ENCODE results near the gene CASZ1.

CASZ1 gene

DNA sequence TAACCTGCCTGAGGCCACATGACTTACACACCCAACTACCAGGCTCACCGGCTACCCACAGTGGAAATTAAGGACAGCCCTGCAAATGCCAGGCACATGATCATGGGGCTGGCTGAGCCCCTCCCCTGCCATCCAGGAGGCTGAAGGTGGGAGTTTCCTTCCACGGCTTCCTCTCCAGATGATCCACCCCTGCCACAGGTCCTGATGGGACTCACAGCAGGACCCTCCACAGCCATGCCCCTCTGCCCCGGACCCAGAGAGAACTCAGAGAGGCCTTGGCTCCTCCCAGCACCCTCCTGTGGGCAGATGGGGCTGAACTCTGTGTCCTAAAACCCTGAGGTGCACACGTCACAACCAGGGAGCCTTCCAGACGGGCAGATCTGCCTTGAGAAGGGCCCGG lies 29.1 kb upstream of the CASZ1 start:
- DNase-seq (ENCODE audit: insufficient read length, low spot score) (no peak), FAIRE-seq (no peak)

DNA sequence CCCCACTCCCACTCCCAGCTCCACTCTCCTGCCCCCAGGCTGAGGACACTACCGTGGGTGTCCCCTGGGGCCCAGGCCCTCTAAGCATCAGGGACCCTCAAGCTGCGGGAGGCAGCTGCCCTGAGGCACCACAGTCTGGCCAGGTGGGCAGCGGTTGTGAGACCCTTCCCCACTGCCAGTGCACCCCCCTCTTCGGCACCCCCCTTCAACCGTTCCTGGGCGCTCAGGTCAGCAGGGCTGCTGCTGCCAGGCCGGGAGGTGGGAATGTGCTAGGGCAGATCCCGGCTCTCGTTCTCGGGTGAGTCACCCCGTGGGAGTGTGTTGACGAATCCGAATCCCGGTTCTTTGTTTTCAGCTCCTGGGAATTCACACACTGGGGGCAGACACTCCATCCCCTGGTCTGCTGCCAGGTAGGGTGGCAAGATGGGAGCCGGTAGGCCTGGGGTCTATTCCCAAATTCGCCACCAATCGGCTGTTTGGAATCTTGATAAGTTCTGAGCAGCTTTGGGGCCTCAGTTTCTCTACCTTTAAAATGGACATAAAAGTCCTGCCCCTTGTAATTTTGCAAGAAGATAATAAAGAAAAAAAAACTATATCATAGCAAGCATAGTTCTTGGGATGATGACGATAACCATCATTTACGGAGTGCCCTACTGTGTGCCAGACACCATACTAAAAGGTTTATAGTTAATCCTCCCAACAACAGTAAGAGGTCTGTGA lies 28.5 kb upstream of the CASZ1 start:
- FAIRE-seq = peak; percentile 84
- peak; percentile 77 for DNase-seq (ENCODE audit: insufficient read length, low spot score)

- DNase-seq (ENCODE audit: insufficient read length, low spot score) (no peak), FAIRE-seq (no peak)
Measured at GRCh38 chr1:10823000-10823401, 26.6 kb upstream of the CASZ1 start.

- DNase-seq (ENCODE audit: insufficient read length, low spot score) = no peak
- no peak for FAIRE-seq
Measured at GRCh38 chr1:10821388-10821787, 24.9 kb upstream of the CASZ1 start.

- DNase-seq (ENCODE audit: insufficient read length, low spot score) (no peak), FAIRE-seq (no peak)
Measured at GRCh38 chr1:10820422-10820821, 24.0 kb upstream of the CASZ1 start.

DNA sequence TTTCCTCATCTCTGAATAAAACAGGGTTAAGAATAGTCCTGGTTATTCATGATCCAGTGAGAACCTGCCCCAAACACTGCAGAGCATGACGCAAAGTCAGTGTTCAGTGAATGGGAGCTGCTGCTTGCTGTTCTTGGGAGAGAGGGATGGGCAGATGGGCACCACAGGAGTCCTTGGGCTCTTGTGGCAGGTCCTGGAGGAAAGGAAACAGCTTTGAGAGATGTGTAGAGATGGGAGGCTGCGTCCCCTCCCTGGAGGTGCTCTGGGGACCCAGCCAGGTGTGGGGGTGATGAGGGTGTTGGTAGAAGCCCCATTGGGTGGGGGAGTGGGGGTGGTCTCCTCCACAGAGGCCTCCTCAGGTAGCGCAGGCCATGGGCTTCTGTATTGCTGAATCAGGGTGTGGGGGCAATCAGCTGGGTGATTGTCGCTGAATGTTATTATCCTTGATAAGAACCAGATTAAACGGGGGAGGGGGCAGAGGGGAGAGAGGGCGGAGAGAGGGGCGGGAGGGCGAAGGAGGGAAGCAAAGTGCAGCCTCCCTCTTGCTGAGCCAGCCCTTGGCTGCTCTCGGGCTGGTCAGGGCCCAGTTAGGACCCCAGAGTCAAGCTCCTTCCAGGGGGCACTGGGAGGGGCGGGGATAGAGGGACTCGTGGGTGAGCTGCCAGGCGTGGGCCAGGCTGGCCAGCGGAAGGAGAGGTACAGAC lies 22.9 kb upstream of the CASZ1 start:
- no peak for FAIRE-seq

GRCh38 chr1:10818262-10819197 lies 22.1 kb upstream of the CASZ1 start:
- DNase-seq (ENCODE audit: insufficient read length, low spot score) (no peak), FAIRE-seq (no peak)

More for the DNA sequence above, 22.9 kb upstream of the CASZ1 start:
- DNase-seq (ENCODE audit: insufficient read length, low spot score) = no peak

DNA sequence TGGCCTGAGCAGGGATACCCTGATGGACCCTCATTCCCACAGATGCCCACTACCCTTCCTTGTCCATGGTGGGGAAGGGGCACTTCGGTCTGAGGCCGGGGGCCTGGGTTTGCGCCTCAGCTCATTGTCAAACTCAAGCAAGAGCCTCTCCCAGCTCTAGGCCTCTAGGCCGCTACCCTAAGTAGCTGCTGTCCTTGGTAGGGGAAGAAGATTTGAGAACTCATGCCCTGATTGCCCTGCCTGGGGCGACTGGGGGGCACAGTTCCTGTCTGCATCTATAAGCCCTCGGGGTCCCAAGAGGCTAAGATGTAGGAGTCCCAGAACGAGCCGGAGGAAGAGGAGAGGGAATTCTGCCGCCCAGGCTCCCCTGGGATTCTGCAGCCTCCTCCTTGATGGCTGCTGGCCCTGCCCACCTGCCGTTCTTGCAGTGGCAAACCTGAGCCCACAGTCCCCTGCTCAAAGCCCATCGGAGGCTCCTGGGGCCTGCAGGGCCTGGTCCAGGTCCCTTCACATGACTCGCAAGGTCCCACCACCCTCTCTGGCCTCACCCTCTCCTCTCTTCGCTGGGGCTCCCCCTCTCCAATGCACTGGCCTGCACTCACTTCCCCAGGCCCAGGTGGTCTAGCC lies 20.4 kb upstream of the CASZ1 start:
- DNase-seq (ENCODE audit: insufficient read length, low spot score) (no peak), FAIRE-seq (no peak)

GRCh38 chr1:10816233-10816632 lies 19.8 kb upstream of the CASZ1 start:
- FAIRE-seq (no peak), DNase-seq (ENCODE audit: insufficient read length, low spot score) (no peak)

- FAIRE-seq = no peak
- DNase-seq (ENCODE audit: insufficient read length, low spot score) = no peak
Measured at GRCh38 chr1:10815858-10816195, 19.4 kb upstream of the CASZ1 start.

GRCh38 chr1:10814976-10815857 lies 18.8 kb upstream of the CASZ1 start:
- DNase-seq (ENCODE audit: insufficient read length, low spot score) (no peak), FAIRE-seq (no peak)

DNA sequence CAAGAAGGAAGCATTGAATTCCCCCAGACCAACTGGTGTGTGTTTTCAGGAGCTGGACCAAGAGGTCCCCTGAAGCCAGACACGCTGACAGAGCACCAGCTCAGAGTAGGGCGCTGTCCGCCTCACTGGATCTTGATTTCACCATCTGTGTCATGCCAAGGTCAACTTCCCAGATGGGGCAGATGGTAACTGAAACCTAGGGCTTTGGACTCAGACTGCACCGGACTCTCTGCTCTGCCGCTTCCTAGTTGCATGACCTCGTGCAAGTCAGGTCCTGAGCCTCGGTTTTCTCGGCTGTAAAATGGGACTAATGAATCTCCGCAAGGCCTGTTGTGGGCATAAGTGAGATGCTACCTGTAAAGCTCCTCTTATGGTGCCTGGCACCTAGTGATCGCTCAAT lies 17.9 kb upstream of the CASZ1 start:
- no peak for DNase-seq (ENCODE audit: insufficient read length, low spot score)
- FAIRE-seq = no peak

GRCh38 chr1:10813799-10814198 lies 17.4 kb upstream of the CASZ1 start:
- FAIRE-seq (no peak), DNase-seq (ENCODE audit: insufficient read length, low spot score) (no peak)

DNA sequence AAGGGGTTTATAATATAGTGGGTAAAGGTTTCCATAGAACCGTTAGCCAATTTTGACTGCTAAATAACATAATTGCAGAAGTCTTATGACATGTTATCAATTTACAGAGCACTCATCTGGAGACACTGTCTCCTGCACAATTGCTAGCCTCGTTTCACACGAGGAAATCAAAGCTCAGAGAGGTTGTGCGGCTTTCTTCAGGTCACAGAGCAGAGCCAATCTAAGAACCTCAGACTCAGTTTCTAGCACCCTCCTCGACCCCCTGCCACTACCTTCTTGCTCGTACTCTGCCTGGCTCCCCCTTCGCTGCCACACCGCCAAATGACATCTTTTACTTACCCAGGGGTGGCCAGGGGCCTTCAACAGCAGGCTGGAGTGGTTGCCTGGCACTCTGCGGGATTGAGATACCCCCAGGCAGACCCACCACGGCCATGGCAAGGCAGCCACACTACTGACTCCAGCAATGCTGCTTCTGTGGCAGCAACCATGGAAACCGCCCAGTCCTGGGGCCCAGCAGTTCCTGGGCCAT lies 16.0 kb upstream of the CASZ1 start:
- DNase-seq (ENCODE audit: insufficient read length, low spot score) = no peak
- no peak for FAIRE-seq

- no peak for DNase-seq (ENCODE audit: insufficient read length, low spot score)
- no peak for FAIRE-seq
Measured at GRCh38 chr1:10808441-10808840, 12.0 kb upstream of the CASZ1 start.

DNA sequence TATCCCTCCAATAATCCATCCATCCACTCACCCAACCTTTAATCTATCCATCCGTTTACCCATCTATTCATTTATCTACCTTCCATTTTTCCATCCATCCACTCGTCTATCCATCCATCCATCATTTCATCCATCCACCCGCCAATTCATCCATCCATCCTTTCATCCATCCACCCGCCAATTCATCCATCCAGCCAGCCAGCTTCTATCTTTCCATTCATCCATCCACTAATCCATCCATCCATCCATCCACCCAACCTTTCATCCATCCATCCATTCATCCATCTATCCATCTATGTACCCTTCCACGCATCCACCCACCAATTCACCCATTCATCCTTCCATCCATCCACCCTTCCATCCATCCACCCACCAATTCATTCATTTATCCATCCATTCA lies 10.5 kb upstream of the CASZ1 start:
- no peak for DNase-seq (ENCODE audit: insufficient read length, low spot score)
- no peak for FAIRE-seq

- DNase-seq (ENCODE audit: insufficient read length, low spot score) (no peak), FAIRE-seq (no peak)
Measured at GRCh38 chr1:10803971-10804820, 7.8 kb upstream of the CASZ1 start.

DNA sequence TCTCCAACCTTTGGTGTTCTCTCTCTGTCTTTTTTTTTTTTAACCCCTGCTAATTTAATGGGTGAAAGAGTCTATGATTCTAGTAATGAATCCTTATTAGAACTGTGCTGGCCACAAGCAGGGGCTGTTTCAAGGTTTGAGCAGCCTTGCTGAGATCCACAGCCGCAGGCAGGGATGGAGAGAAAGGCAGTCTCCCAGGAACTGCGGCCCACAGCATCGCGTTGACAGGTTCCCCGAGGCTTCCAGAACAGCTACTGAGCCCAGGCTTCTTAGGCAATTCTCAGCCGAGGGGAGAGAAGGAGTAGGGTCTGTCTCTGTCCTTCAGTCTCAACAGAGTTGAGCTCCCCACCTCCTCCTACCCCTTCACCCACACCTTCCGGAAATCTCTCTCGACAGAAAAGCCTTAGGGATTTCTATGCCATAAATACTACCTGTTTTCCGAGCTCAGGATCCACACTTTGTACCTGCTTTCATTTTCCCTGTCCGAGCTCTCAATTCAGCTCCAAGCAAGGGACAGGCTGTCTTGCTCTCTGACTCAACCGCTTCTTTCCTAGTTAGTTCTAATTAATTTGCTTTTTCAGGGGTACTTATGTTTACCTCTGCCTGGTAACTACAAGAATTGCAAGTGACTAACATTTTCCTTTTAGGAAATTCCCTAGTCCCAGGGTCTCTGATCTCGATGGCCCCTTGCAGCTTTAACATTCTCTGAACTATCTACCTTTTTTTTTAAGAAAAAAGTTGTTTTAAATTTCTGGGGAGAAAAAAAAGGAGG lies 6.7 kb upstream of the CASZ1 start:
- DNase-seq (ENCODE audit: insufficient read length, low spot score) (no peak), FAIRE-seq (no peak)

Measured in HTR-8/SVneo (cell line).